HFFc6 (cell line): ENCODE measurements around the gene SYNGR1. TPM values are rescaled to one million over a fixed set of nuclear protein-coding genes. Genes with fewer than 3 reads are reported as not detected.
A peak's percentile ranks its signal among the peaks of the same experiment; 100 is the strongest.
"Not testable (repeated sequence)": the region's sequence is repeated elsewhere in the genome, so short reads cannot be mapped to it uniquely, and the experiment has no call there.

ENCODE experiments used
- DNase-seq: peaks from one replicate; pipeline ENCODE4 v3.0.0-alpha.2; 2018
- H3K27ac Mint-ChIP-seq: 2 replicates; pipeline ENCODE4 v1.8.0; 2020; ENCODE audit warnings: mild to moderate bottlenecking, mixed read lengths
- H3K27me3 Mint-ChIP-seq: 2 replicates; pipeline ENCODE4 v1.8.0; 2021; ENCODE audit warnings: mild to moderate bottlenecking, moderate library complexity, mixed read lengths; ENCODE audit not compliant: insufficient read depth
- H3K36me3 Mint-ChIP-seq: 2 replicates; pipeline ENCODE4 v1.8.0; 2021; ENCODE audit warnings: low read depth, mixed read lengths
- H3K4me1 Mint-ChIP-seq: 2 replicates; pipeline ENCODE4 v1.8.0; 2020; ENCODE audit warnings: low read depth, mixed read lengths
- H3K4me3 Mint-ChIP-seq: 2 replicates; pipeline ENCODE4 v1.8.0; 2020; ENCODE audit warnings: mild to moderate bottlenecking, moderate library complexity, mixed read lengths
- H3K9me3 Mint-ChIP-seq: 2 replicates; pipeline ENCODE4 v1.8.0; 2020; ENCODE audit warnings: mild to moderate bottlenecking, mixed read lengths
- total RNA-seq, 6 experiments: library from RNA; stranded (reverse); fragmentation: NEBNext Ultra II Directional; extraction: Animal tissue kit (Norgen Biotek cat#: 25700); gene quantifications; 2 replicates in 1 of 6; 3 replicates in 5 of 6; pipeline ENCODE4 v1.2.3, GENCODE V29; 2021
- TF ChIP-seq, protein P1 (sequence below): fragments of 200-600 bp; sonication (generic); IDR thresholded peaks from 2 replicates; pipeline ENCODE4 v1.5.0; 2021; ENCODE audit warnings: antibody characterized with exemption, mild to moderate bottlenecking

Gene SYNGR1
- total RNA-seq, 6 experiments from 2014 or later: 16.0 to 20.2 (median 18.5) TPM

DNA sequence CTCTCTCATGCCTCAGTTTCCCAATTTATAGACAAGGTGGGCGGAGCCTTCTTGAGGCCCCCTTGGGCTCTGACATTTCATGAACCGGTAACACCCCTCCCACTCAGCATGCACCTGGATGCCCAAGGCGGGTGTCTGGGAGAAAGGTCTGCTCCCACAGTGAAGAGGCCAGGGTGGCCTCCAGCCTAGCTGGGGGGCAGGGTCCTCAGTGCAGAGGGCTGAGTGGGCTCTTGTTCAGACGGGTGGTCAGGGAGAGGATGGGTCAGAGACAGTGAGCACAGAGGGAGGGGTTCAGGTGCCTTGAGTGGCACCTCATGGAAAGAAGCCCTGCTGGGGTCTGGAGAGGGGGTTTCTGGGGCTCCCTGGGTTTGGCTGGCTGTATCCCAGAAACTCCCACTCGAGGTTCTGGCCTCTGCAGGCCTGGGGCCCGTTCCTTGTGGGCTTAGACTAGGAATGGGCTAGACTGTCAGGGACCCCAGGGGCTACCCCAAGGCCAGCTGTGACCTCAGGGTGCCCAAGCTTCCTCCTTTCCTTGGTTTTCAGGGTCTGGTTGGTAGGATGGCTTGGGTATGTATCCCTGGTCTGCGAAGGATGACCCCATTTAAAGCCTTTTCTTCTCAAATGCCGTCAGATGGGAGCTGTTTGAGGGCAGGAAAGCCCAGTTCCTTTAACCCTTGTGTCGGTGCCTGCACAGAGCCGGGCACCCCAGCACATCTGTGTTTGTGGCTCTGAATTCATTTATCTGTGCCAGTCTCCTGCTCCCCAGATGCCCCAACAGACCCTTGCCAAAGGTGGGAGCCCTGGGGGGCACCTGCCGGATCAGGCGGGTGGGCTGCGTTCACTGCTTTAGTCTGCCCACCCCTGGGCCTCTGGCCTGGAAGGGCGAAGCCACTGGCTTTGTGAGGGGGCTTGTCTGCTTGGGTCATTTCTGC lies 1.2 kb downstream of the SYNGR1 start:
- peaks cover 22% of the 10 kb centered on the region for H3K4me1 Mint-ChIP-seq
- H3K36me3 Mint-ChIP-seq: no peaks in the 10 kb centered on the region
- TF ChIP-seq, protein P1, sequence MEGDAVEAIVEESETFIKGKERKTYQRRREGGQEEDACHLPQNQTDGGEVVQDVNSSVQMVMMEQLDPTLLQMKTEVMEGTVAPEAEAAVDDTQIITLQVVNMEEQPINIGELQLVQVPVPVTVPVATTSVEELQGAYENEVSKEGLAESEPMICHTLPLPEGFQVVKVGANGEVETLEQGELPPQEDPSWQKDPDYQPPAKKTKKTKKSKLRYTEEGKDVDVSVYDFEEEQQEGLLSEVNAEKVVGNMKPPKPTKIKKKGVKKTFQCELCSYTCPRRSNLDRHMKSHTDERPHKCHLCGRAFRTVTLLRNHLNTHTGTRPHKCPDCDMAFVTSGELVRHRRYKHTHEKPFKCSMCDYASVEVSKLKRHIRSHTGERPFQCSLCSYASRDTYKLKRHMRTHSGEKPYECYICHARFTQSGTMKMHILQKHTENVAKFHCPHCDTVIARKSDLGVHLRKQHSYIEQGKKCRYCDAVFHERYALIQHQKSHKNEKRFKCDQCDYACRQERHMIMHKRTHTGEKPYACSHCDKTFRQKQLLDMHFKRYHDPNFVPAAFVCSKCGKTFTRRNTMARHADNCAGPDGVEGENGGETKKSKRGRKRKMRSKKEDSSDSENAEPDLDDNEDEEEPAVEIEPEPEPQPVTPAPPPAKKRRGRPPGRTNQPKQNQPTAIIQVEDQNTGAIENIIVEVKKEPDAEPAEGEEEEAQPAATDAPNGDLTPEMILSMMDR: no peak
- H3K4me3 Mint-ChIP-seq: peak overlapping the region; percentile 84
- DNase-seq: no peak
- no peaks in the 10 kb centered on the region for H3K9me3 Mint-ChIP-seq
- peak overlapping the region; percentile 57; the same call in 1 of the 2 replicates for H3K27ac Mint-ChIP-seq
- H3K27me3 Mint-ChIP-seq: peaks cover 6% of the 10 kb centered on the region

DNA sequence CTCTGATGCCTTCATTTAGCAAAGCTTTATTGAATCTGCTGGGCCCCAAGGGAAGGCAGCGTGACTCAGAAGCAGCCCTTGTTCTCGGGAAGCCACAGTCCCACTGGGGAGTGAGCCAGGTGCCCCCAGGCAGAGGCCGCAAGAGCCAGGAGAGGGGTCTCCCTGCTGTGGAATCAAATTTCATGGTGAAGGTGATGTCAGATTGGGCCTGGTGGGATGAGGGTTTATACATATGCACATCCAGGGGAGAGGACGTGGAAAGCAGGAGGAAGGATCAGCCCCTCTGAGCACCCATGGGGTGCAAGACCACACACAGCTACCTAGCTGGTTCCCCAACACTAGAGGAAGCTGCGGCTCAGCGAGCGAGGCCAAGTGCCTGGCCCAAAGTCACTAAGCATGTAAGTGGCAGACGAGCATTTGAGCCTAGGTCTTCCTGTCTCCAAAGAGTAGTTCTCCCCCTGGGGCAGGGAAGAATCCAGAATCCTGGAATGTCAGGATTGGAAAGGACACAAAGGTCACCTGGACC lies 2.0 kb downstream of the SYNGR1 start:
- Mint-ChIP-seq H3K9me3 (no peaks in the 10 kb centered on the region), H3K27me3 (peaks cover 12% of the 10 kb centered on the region), H3K4me3 (no peak overlapping the region; the same call in 1 of the 2 replicates), H3K4me1 (peaks cover 22% of the 10 kb centered on the region), H3K27ac (peak overlapping the region; percentile 57), H3K36me3 (no peaks in the 10 kb centered on the region)
- DNase-seq: peak; percentile 50
- TF ChIP-seq, protein P1: no peak

DNA sequence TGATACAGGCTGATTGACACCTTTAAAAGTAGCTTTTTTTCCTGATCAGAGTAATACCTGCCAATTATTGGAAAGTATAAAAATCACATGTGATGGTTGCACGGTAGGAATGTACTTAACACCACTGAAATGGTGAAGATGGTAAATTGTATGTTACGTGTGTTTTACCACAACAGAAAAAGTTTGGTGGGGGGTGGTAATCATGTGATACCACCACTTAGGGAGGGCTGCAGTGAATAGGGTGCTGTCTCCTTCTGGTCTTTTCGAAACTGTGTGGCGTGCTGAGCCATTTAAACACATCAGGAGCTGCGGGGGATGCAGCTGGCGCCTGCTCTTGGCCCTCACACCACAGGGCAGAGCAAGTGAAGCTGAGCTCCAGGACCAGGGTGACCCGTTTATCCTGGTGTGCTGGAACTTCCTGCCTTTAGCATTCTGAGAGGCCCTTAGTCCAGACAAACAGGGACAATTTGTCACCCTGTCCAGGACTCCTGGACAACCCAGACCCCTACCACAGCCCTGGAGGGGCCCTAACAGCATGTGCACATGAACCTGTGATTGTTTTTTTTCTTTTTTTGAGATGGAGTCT lies 2.6 kb downstream of the SYNGR1 start:
- H3K4me1 Mint-ChIP-seq: peaks cover 22% of the 10 kb centered on the region
- TF ChIP-seq, protein P1: no peak
- H3K36me3 Mint-ChIP-seq: no peaks in the 10 kb centered on the region
- H3K4me3 Mint-ChIP-seq: no peak overlapping the region
- DNase-seq: no peak
- H3K27ac Mint-ChIP-seq: no peak overlapping the region
- no peaks in the 10 kb centered on the region for H3K9me3 Mint-ChIP-seq
- H3K27me3 Mint-ChIP-seq: peaks cover 12% of the 10 kb centered on the region

DNA sequence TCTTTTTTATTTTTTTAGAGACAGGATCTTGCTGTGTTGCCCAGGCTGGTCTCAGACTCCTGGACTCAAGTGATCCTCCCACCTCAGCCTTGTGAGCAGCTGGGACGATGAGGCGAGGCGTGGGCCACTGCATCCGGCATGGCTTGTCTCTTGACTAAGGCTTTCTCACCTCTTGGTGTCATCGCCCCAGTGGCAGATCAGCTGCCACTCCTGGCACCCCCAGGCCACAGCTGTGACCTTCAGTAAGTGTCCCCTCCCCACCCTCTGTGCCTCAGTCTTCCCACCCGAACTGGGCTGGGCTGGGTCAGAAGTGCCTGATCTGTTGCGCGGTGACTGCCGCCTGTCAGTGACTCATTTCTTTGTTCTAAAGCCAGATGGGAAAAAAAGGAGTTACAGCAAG lies 3.6 kb downstream of the SYNGR1 start:
- H3K27ac Mint-ChIP-seq: no peak overlapping the region
- peaks cover 8% of the 10 kb centered on the region; the same call in 1 of the 2 replicates for H3K27me3 Mint-ChIP-seq
- H3K4me1 Mint-ChIP-seq: peaks cover 22% of the 10 kb centered on the region
- H3K36me3 Mint-ChIP-seq: no peaks in the 10 kb centered on the region
- no peak for DNase-seq
- no peak overlapping the region for H3K4me3 Mint-ChIP-seq
- H3K9me3 Mint-ChIP-seq: no peaks in the 10 kb centered on the region
- TF ChIP-seq, protein P1: no peak

DNA sequence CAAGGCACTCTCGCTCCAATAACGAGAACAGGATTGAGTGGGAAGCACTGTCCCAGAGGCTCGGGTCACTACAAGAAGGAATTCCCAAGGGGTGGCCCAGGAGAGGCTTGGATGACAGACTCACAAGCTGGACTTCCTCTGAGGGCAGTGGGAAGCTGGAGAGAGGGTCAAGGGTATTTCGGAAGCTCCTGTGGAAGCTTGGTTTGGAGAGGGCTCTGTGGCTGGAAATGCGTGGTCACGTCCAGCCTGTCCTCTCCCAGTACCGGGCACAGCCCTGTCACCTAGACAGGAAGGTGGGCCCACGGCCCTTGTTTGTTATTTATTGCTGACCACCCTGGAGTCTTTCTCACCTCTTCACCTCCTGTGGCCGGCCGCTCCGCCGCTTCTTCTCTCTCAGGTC lies 5.3 kb downstream of the SYNGR1 start:
- TF ChIP-seq, protein P1: no peak
- no peaks in the 10 kb centered on the region for H3K36me3 Mint-ChIP-seq
- H3K27me3 Mint-ChIP-seq: peaks cover 8% of the 10 kb centered on the region; the same call in 1 of the 2 replicates
- no peaks in the 10 kb centered on the region for H3K9me3 Mint-ChIP-seq
- H3K27ac Mint-ChIP-seq: no peak overlapping the region
- no peak for DNase-seq
- H3K4me3 Mint-ChIP-seq: no peak overlapping the region
- H3K4me1 Mint-ChIP-seq: peaks cover 17% of the 10 kb centered on the region

DNA sequence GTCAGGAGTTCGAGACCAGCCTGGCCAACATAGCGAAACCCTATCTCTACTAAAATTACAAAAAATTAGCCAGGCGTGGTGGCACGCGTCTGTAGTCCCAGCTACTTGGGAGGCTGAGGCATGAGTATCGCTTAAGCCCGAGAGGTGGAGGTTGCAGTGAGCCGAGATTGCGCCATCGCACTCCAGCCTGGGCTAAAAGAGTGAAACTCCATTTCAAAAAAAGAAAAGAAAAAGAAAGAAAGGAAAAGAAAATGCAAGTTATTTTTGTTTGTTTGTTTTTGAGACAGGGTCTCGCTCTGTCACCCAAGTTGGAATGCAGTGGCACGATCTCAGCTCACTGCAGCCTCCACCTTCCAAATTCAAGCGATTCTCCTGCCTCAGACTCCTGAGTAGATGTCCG lies 6.0 kb downstream of the SYNGR1 start:
- not testable (repeated sequence) for H3K9me3 Mint-ChIP-seq, H3K27me3 Mint-ChIP-seq, H3K27ac Mint-ChIP-seq, H3K4me3 Mint-ChIP-seq, DNase-seq, H3K36me3 Mint-ChIP-seq
- peaks cover 13% of the 10 kb centered on the region for H3K4me1 Mint-ChIP-seq
